ENCODE measurements around the gene SLC12A8.

SLC12A8 gene

DNA sequence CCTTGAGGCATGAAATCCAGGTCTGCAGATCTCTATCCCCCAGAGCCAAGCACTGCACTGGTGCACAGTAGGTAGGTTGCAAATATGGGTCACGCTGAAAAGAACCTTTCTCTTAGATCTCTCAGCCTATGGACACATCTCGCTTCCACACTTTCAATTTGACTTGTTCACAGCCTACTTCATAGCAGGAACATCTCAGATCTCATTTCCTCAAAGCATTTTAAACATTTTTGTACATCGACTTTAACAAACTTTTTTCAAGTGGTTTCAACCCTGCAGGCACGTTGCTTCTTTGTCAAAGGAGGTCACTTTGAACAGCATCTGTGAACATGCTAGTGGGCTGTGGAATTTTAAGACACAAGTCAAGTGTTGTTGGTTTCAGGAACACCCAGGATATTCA lies 76.0 kb downstream of the SLC12A8 start:
- DNase-seq = no peak

DNA sequence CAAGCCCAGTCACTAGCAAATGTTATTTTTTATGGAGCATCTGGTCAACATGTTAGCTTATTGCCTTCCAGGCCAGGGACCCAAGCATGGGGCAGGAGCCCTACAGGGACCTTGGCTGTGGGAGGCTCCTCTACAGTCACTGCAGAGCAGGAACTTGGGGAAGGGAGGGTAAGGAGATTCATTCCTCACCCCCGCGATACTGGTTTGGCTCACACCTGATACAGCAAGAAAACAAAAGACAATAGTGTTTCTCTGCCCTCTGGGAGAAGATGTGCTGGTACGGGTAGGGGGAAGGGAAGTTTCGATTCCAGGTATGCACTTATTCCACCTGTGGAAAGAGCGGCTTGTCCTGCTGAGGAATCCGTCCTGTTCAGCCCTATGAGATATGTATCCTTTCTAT lies 77.6 kb downstream of the SLC12A8 start:
- DNase-seq = no peak

DNA sequence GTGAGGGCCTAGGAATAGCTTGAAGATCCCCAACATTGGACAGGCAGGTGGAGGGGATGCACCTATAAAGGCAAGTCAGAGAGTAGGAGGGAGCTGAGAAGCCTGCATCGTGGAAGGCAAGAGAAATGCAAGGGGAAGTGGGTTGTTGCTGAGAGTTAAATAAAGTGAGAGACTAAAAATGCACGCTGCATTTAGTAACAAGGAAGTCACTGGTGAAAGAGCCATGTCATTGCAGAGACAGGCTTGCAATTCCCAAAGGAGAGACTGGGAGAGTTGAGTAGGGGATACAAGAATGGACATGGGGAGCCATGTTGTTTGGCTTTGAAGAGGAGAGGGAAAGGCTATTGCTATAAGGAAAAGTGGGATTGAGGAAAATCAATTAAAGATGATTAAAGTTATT lies 79.7 kb downstream of the SLC12A8 start:
- peak in 1 of 2 donors; percentile 34 for DNase-seq

DNA sequence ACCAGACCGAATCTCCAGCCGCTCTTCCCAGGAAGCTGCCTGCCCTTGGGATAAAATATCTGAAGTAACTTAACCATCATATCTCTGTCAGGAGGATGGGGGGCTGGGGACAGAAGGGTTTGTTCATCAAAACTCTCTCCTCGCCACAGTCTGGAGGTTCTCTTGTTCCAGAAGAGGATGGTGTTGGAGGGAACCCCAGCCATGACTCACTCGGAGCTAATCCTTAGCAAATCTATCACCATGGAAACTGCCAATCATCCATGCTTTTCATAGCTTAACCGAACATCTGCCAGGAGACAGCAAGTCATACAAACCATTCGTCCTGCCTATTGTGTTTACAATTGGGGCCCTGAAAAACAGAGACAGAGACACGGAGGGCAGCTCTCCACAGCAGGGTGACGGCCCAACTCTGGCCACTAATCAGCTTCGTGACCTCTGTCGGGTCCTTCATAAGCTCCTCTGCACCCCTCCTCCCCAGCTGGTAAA lies 83.0 kb downstream of the SLC12A8 start:
- no peak for DNase-seq

DNA sequence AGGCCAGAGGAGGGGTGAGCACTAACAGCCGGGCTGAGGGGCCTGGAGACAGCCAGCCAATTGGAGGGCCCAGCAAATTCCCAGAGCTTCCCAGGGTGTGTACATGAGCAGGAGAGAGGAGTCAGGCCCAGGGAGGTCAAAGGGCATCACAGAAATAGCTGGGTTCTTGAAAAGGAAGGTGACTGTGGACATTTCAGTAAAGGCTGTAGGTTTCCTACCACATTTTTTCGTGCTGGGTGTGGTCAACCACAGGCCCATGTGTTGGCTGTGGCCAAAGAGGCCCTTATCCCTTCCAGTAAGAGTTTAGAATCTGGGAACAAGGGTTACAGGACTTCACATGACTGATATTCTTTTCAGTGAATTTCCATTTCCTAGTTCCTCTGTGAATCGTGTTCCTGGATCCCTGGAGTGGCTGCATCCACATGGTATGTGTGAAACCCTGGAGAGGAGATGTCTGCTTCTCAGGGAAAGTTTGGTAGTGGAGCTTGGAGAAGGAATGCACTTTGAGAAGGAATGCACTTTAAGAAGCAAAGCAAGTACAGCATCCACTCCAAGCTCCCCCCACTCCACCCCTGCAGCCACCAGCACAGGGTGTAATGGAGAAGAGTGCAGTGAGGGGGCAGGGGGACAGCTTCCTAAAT lies 83.6 kb downstream of the SLC12A8 start:
- no peak for DNase-seq

DNA sequence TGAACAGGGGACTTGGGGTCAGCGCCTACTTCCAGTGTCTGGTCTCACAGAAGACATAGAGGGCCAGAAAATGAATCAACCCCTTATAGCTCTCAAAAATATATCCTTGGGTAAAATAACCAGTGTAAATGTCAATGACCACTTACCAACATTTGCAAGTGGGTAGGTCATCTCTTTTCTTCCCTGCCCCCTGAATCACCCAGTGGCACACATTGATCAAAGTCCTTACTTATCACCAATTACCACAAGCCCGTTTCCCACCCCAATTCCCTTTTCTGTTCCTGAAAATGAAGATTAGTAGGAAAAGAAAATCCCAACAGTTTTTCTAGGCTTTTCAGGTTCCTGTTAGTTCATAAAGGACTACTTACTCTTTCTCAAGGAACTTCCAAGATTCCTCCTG lies 86.2 kb downstream of the SLC12A8 start:
- DNase-seq = no peak

DNA sequence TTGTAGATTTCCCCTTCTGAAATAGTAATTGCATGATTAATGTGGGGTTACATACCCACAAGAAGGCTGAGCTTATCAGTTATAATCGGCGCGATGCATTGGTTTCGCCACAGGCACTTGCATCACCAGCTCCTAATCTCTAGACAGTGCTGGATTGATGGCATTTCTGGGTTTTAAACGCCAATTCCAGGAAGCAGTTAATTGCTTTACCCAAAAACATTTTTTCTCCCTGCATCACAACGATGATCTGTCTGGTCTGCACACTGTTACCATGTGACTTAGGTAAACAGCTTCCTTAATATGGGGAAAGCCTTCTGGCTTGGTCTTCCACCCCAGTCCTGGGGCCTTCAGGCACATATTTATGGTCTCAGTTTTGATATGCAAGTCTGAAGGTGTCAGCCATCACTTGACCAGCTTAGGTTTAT lies 86.7 kb downstream of the SLC12A8 start:
- no peak for DNase-seq

DNA sequence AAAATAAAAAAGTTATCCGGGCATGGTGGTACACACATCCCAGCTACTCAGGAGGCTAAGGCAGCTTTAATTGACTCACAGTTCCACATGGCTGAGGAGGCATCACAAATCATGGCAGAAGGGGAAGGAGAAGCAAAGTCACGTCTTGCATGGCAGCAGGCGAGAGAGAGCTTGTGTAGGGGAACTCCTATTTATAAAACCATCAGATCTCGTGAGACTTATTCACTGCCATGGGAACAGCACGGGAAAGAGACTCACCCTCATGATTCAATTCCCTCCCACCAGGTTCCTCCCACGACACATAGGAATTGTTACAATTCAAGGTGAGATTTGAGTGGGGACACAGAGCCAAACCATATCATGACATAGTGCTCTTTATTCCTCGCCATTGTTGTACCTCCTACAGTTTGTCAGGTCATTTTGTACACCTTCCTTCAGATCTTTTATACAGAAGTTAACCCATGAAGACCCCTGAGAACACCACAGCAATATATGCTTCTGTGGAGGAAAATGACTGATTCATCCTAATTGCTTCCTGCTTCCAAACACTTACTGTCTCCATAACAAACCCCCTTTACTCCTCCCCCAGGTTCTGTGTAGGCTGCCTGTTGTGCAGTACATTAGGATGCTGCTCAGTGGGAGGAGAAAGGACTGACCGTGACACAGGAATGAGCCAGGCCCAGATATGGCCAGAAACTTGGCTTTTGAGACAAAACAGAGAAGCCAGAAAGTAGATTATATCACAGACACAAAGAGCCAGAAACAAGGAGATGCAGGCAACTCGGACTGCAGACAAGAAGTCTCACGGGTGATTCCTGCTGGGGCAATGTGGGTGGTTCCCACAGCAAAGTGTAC lies 88.9 kb downstream of the SLC12A8 start:
- peak; percentile 35 to 80 for DNase-seq

DNA sequence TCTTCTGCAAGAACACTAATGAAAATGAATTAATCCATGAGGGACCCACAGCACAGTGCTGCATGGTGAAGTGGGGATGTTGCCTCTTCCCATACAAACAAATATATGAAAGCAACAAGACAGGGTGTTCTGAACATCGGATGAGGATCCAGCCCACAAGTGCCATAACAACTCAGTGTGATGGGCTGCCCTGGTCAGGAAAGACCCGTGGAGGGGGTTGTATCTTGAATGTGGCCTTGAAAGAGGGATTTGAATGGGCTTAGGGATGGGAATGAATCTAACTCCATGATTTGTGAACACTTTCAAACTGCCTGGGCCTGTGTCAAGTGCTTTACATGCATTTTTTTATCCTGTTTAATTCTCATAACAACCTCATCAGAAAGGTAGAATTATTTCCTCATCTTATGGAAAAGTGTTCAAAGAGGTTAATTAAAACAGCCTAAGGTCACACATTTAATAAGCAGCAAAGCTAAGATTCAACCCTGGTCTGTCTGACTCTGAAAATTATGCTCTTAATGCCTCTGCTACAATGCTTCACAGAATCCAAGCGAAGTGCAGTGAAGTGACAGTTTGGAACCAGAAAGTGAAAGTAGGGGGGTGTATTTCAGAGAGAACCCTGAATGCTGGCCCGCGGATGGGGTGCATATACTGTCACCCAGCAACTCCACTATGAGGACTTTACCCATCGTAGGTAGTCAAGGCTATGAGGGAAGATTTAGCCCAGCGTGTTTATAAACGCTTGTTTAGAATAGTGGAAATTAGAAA lies 91.1 kb downstream of the SLC12A8 start:
- peak in 1 of 2 donors; percentile 17 for DNase-seq

DNA sequence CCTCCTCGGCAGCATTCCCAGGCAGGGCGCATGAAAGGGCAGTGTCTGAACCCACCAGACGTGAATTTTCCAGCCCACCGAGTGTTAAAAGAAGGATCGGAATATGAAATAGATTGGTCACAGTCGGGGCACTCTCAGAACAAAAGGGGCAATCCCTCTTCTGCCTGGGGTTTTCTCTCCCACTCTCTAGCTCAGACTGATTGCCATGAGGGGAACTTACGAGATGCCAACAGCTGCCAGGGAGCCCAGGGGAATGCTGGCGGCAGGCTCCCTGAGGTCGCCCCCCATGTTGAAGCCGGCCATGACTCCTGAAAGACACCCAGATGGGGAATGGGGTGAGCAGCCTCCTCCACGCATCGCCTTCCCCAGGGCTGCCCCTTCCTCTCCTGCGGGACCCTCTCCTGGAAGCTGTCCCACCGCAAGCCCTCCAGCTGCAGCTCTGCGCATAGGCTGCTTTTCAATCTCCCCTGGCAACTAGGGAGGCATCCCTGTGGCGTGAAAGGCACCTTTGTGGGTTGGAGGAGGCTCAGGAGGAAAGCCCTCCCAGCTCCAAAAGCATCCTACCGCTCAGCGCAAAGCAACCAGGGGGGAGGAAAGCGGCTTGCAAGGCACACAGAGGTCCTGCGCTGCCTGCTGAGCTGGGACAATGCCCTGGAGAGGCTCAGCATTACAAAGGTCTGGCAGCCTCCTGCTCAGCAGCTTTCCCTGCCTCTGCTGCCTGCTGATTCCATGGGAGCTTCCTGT lies 92.0 kb downstream of the SLC12A8 start:
- DNase-seq = peak in 1 of 2 donors; percentile 14

DNA sequence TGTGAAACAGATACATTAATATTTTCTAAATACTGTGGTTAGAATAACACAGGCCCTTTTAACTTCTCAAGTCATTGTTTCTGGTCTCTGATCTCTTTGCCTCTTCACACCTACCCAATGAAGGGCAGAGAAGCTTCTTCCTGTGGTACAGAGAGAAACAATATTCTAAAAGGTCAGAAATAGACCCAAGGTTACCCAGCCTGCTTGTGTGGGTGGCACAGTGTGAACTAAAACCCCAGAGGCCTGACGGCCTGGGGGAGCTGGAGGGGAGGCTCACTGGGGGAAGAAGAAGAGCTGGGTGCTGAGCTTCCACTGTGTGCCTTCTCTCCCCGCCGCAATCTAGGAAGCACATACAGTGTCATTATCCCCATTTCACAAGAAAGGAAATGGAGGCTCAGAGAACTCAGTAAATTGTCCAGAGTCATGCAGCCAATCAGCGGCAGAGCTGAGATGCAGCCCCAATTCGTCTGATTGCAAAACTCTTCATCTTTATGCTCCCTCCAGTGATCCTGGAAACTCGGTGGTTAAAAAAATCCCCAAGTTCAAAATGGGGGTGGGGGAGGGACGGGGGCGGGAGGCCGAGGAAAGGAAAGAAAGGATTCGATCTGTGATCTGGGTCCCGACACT lies 92.7 kb downstream of the SLC12A8 start:
- peak; percentile 12 to 37 for DNase-seq

DNA sequence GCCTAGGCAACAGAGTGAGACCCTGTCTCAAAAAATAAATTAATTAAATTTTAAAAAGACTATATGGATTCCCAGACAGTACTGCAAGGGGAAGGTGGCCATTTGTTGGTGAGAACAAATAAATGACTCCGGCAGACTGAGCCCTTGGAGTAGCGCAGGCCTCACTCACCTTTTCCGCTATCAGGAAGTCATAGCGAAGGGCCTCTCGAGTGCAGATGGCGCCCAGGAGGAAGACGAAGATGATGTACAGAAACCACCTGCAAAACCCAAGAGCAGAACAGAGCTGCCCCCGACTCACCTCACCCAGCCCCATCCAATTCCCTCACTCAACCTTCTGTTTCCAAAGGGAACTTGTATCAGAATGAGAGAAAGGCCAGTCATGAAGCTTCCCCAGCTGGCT lies 93.9 kb downstream of the SLC12A8 start:
- DNase-seq = no peak

DNA sequence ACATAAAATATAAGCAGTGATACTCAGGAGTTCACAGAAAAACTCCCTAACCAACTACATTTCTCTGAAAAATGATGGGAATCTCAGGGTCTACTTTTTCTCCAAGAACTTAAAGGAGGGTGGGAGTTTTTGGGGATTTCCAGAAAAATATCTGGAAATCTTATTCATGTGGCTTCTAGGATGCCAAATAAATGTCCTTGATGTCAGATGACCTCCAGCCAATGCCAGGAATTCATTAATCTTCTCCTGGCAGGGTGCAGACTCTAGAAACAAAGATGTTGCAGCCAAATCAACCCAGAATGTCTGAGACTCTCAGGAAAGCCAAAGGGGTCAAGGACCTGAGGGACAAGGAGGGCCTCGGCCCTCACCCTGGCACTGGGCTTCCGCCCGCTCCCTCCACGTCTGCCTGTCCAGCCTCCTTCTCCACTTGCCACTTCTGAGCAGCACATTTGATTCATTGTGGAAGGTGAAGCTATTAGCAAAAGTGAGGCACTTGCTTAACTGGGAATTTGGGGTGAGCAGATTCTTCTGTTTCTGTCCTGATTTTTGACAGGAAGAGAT lies 94.8 kb downstream of the SLC12A8 start:
- no peak for DNase-seq

DNA sequence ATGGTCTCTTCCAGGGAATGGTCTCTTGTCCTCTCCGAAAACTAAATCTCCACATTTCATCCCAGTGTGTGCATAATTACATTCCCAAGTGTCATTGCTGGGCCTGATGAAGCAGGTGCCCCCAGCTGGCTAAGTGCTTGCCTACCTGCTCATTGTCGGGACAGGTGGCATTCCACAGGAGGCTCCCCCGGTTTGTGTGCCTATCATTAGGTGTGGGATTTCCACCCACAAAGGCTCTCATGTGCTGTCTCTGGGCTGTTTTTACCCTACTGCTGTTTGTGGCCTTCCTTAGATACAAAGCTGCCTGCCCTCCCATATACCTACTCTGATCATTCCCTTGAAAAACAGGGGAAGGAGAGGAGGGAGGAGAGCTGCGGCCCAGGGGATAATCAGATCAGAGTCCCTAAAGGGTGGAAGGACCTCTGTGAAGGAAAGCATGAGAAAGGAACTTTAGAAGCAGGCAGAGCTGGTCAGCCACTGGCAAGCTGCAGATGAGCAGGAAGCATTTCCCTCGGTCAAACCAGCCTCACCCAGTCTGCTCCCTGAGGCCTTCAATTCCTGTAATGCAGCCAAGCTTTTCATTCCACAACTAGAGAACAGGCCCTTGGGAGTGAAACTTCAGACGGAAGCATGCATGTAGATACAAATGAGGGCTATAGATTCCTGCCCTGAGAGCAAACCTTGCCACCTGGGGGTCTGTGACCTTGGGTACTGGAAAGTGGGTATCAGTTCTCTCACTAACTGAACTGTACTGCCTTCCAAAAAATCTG lies 96.1 kb downstream of the SLC12A8 start:
- DNase-seq = no peak

DNA sequence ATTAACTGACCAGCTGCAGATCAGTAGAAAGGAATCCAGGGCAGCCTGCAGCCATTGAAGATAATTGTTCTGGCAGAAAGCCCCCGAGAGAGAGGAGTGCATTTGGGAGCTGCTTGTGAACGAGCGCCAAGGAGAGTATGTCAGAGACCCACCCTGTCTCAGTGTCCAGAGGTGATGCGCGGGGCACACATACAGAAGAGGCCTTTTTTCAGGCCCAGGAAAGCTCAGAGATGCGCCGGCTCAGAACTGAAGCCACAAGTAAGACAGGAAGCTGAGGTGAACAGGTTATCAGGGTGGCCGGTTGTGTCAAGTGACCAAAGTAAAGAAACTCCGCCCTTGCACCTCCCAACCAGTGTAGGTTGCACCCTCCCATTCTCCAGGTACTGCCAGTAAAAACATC lies 96.9 kb downstream of the SLC12A8 start:
- no peak for DNase-seq

DNA sequence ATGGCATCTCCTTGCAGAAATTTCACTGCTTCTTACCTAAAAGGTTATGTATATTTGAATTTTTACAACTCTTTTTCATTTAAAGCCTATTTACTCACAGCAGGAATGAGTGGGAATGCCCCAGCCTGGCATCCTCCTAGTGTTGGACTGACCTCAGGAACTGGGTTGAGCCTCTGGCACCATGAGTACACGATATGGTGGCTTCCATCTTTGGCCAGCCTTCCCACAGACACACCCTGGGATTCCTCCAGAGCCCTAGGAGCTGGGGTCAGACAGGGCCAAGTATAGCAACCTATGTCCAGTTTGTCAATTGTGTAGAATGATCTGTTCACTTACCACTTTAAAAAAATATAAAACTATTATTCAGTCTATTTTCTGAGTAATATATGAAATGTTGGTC lies 99.6 kb downstream of the SLC12A8 start:
- DNase-seq = no peak

DNA sequence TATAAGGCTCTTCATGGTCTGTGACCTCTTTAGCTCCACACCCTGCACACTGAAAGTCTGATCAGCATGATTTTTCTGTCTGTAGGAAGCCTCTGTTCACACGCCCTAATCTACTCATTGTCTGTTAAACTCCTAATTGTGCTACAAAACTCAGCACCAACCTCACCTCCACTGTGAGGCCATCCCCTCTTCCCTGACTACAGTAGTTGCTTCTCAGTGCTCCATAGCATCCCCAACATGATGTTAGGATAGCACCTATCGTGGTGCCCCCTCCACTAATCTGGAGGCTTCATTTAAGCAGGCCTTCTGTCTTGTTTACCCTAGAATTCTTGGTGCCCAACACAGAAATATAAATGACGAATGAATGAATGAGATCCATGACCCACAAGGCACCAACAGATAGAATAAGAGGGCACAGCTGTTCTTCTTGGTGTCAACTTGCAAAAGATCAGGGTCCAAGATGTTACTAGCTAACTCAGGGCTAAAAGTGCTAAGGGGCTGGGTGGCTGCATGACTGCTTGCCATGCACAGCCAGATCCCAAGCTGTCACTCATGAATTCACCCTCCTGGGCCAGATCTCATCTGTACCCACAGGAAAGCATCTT lies 101.6 kb downstream of the SLC12A8 start:
- DNase-seq = no peak

DNA sequence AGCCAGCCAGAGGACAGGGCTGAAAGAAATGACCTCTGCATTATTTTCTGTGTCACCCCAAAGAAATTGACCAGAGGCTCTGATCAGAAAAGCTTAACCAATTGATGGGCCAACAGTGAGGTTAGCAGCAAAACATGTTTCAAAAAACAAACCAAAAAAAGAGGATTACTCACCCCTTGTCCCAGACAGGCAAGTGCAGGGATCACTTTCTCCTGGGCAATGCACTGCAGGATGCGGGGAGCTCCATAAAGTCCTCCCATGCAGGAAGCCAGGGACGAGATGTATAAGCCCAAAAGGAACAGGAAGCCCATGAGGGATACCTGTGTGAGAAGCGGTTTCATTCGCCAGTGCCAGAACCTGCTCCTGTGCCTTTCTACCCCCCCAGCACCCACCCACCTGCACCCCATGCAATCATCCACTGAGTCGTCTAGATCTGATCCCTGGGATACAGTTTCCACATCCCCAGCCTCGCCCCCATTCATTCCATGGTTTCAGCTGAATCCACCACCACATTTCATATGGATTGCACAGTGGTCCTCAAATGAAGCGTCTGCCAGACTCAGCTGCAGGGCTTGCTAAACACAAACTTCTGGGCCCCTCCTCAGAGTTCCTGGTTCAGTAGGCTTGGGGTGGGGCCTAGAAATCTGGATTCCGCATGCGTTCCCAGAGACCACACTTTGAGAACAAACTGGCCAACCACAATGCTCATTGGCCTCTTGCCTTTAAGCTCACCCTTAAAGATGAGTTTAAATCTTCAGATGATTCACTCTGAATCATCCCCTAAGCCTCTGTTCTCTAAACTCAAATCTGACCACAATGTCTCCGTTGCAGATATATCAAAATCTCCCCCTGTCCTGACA lies 102.3 kb downstream of the SLC12A8 start:
- peak; percentile 13 to 24 for DNase-seq

DNA sequence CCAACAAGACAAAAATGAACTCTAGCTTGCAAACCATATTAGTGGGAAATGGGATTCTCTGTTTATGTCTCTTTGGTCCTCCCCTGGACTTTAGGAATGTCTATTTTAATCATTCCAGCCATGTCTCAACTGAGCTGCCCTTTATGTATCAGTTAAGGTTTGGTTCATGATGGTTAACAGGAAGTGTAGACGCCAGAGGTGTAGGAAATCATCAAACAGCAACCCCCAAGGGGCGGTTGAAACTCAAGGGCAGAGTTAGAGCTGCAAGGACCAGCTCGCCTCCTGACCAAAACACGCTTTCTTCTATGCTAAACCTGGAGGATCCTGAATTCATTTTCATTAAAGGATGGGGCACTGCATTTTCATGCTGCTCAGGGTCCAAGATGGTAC lies 103.0 kb downstream of the SLC12A8 start:
- no peak for DNase-seq

All from inflammatory macrophage treated with lipopolysaccharide for 1 hour (primary cell).